CD14-positive monocyte (primary cell): ENCODE data around the gene RRBP1. TPM values are rescaled to one million over a fixed set of nuclear protein-coding genes. Genes with fewer than 3 reads are reported as not detected.

Experiments
- DNase-seq, 3 donors: peaks; one replicate each; pipeline ENCODE4 v3.0.0-alpha.2; 2011 to 2022
- H2AFZ ChIP-seq: 2 replicates; pipeline ENCODE4 v1.6.0; 2012; ENCODE audit warnings: mild to moderate bottlenecking, low read depth, low read length, inconsistent platforms; ENCODE audit not compliant: insufficient read depth, poor library complexity, severe bottlenecking
- H3K27ac ChIP-seq, 2 donors: 1 replicate in 1 of 2; 2 replicates in 1 of 2; pipeline ENCODE4 v1.5.1; 2012 to 2013; ENCODE audit warnings: low read length in 2 of 2, control low read depth in 1 of 2, inconsistent platforms in 1 of 2, low read depth in 1 of 2, mild to moderate bottlenecking in 1 of 2
- H3K27me3 ChIP-seq, 2 donors: one replicate each; pipeline versions ENCODE4 v1.6.0 to v1.6.1; 2011 to 2013; ENCODE audit warnings: low read length in 2 of 2; ENCODE audit not compliant: control insufficient read depth in 2 of 2, insufficient read depth in 2 of 2
- H3K36me3 ChIP-seq, 2 donors: replicated peaks in 1 of 2; 1 replicate in 1 of 2; 2 replicates in 1 of 2; pipeline versions ENCODE4 v1.5.1 to v1.6.1; 2012 to 2013; ENCODE audit warnings: low read length in 2 of 2, control low read depth in 1 of 2, inconsistent platforms in 1 of 2, mild to moderate bottlenecking in 1 of 2; ENCODE audit not compliant: insufficient read depth in 2 of 2, control insufficient read depth in 1 of 2
- H3K4me1 ChIP-seq, 2 donors: 1 replicate in 1 of 2; 2 replicates in 1 of 2; pipeline versions ENCODE4 v1.5.1 to v1.6.1; 2012 to 2013; ENCODE audit warnings: low read length in 2 of 2, control low read depth in 1 of 2, inconsistent platforms in 1 of 2, mild to moderate bottlenecking in 1 of 2, moderate library complexity in 1 of 2; ENCODE audit not compliant: insufficient read depth in 2 of 2, control insufficient read depth in 1 of 2
- H3K4me2 ChIP-seq: replicated peaks from 2 replicates; pipeline ENCODE3; 2012; ENCODE audit warnings: low read length, moderate library complexity, mild to moderate bottlenecking; ENCODE audit not compliant: poor library complexity, severe bottlenecking; ENCODE audit errors: extremely low read depth
- H3K4me3 ChIP-seq, 3 experiments: fragments of 200-600 bp in 1 of 3; sonication (generic) in 1 of 3; replicated peaks in 1 of 3; 1 replicate in 2 of 3; 2 replicates in 1 of 3; pipeline ENCODE4 v1.5.1; 2011 to 2013; ENCODE audit warnings: low read length in 3 of 3, mild to moderate bottlenecking in 3 of 3, control low read depth in 2 of 3, low read depth in 2 of 3, inconsistent platforms in 1 of 3, moderate library complexity in 1 of 3
- H3K79me2 ChIP-seq: 2 replicates; pipeline ENCODE4 v1.6.0; 2012; ENCODE audit warnings: mild to moderate bottlenecking, control low read depth, inconsistent platforms, low read length, moderate library complexity; ENCODE audit not compliant: insufficient read depth
- H3K9ac ChIP-seq: 2 replicates; pipeline ENCODE4 v1.6.0; 2017; ENCODE audit warnings: low read length, mild to moderate bottlenecking; ENCODE audit not compliant: insufficient read depth, poor library complexity, severe bottlenecking
- H3K9me3 ChIP-seq, 2 donors: replicated peaks in 1 of 2; 1 replicate in 1 of 2; 2 replicates in 1 of 2; pipeline versions ENCODE4 v1.5.1 to v1.6.1; 2012 to 2013; ENCODE audit warnings: low read length in 2 of 2, control low read depth in 1 of 2; ENCODE audit not compliant: control insufficient read depth in 1 of 2, insufficient read depth in 1 of 2
- H4K20me1 ChIP-seq: 2 replicates; pipeline ENCODE4 v1.6.0; 2012; ENCODE audit warnings: mild to moderate bottlenecking, low read length, control low read depth, moderate library complexity; ENCODE audit not compliant: insufficient read depth
- H3K27ac Mint-ChIP-seq, 7 donors: one replicate each; pipeline ENCODE4 v1.8.0; 2020; ENCODE audit warnings: mild to moderate bottlenecking in 7 of 7, mixed read lengths in 7 of 7, moderate library complexity in 6 of 7, inconsistent platforms in 2 of 7
- H3K27me3 Mint-ChIP-seq, 3 donors: one replicate each; pipeline ENCODE4 v1.8.0; 2021 to 2022; ENCODE audit warnings: low read depth in 3 of 3, mild to moderate bottlenecking in 3 of 3, mixed read lengths in 3 of 3, moderate library complexity in 3 of 3, inconsistent platforms in 1 of 3
- H3K36me3 Mint-ChIP-seq, 2 donors: one replicate each; pipeline ENCODE4 v1.8.0; 2020; ENCODE audit warnings: mixed read lengths in 2 of 2, inconsistent platforms in 1 of 2, mild to moderate bottlenecking in 1 of 2
- H3K4me1 Mint-ChIP-seq: one replicate; pipeline ENCODE4 v1.8.0; 2020; ENCODE audit warnings: mild to moderate bottlenecking, mixed read lengths
- H3K4me3 Mint-ChIP-seq, 2 donors: one replicate each; pipeline ENCODE4 v1.8.0; 2020; ENCODE audit warnings: mild to moderate bottlenecking in 2 of 2, mixed read lengths in 2 of 2, moderate library complexity in 1 of 2
- H3K9me3 Mint-ChIP-seq, 7 donors: one replicate each; pipeline ENCODE4 v1.8.0; 2020 to 2022; ENCODE audit warnings: mixed read lengths in 7 of 7, mild to moderate bottlenecking in 6 of 7, moderate library complexity in 6 of 7, inconsistent platforms in 2 of 7
- WGBS: methylation state at CpG from one replicate; pipeline ENCODE4 v1.1.5; 2013; ENCODE audit warnings: missing lambda C conversion rate; ENCODE audit not compliant: insufficient coverage; 5-methylcytosine and 5-hydroxymethylcytosine counted together
- intact Hi-C, 2 donors: fragments of 100-400 bp; cut with micrococcal nuclease; formaldehyde crosslinking; loops; one replicate each; pipeline versions ENCODE4 v1.15.0 to v1.15.1; 2023
- polyA plus RNA-seq, 3 donors: library from polyadenylated mRNA; depleted of rRNA in 1 of 3; unstranded in 2 of 3; stranded (reverse) in 1 of 3; fragments of 300-500 nt in 2 of 3; fragments of >200 nt in 1 of 3; fragmentation: Illumina TruSeq in 2 of 3; gene quantifications; 1 replicate in 2 of 3; 2 replicates in 1 of 3; pipeline ENCODE4 v1.2.3, GENCODE V29; 2012 to 2021
- TF ChIP-seq, protein P1 (sequence below): fragments of 200-600 bp; IDR thresholded peaks from one replicate; pipeline ENCODE4 v1.8.0; 2022; ENCODE audit warnings: antibody characterized with exemption, mild to moderate bottlenecking

The RRBP1 gene
- polyA plus RNA-seq, 3 donors: 4.7 to 22.2 (median 7.5) TPM

DNA sequence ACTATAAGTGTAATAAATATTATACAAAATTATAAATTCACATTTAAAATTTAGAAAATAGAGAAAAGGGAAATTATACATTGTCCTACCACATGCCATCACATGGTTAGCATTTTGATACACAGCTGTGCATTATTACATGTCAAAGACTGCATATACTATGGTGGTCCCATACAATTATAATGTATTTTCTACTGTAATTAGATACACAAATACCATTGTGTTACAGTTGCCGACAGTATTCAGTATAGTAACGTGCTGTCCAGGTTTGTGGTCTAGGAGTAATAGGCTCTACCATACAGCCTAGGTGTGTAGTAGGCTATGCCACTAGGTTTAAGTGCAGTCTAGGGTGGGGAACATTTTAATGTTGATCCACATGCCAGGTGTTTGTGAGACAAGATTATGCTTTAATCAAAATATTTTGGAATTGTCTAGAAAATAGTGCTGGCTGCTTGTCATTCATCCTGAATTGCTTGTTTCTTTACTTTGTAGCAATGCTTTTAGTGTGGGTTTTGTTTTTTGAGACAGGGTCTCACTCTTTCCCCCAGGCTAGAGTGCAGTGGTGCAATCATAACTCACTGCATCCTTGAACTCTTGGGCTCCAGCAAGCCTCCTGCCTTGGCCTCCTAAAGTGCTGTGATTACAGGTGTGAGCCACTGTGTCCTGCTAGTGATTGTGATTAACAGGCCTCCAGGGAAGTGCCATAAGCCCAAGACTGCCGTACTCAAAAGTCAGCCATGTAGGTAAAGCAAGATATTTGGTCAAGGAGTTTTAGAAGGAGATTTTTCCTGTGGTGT lies 73.1 kb downstream of the RRBP1 start:
- no peak overlapping the region for H3K4me3 Mint-ChIP-seq
- WGBS: 92% methylated on average over 1 of the region's 3 CpGs
- H3K36me3 ChIP-seq: peaks cover 2 to 13% of the 10 kb centered on the region in 2 donors
- intact Hi-C loops: no loop called here
- peaks cover 9% of the 10 kb centered on the region for H3K4me1 Mint-ChIP-seq
- H3K79me2 ChIP-seq: no peaks in the 10 kb centered on the region
- H3K27ac ChIP-seq: no peak overlapping the region
- peaks cover 20 to 25% of the 10 kb centered on the region in 2 donors for H3K36me3 Mint-ChIP-seq
- TF ChIP-seq, protein P1, sequence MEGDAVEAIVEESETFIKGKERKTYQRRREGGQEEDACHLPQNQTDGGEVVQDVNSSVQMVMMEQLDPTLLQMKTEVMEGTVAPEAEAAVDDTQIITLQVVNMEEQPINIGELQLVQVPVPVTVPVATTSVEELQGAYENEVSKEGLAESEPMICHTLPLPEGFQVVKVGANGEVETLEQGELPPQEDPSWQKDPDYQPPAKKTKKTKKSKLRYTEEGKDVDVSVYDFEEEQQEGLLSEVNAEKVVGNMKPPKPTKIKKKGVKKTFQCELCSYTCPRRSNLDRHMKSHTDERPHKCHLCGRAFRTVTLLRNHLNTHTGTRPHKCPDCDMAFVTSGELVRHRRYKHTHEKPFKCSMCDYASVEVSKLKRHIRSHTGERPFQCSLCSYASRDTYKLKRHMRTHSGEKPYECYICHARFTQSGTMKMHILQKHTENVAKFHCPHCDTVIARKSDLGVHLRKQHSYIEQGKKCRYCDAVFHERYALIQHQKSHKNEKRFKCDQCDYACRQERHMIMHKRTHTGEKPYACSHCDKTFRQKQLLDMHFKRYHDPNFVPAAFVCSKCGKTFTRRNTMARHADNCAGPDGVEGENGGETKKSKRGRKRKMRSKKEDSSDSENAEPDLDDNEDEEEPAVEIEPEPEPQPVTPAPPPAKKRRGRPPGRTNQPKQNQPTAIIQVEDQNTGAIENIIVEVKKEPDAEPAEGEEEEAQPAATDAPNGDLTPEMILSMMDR: no peak
- no peak for DNase-seq
- no peaks in the 10 kb centered on the region for H4K20me1 ChIP-seq
- no peak overlapping the region for H2AFZ ChIP-seq
- H3K4me3 ChIP-seq: no peak overlapping the region
- H3K27me3 Mint-ChIP-seq: no peaks in the 10 kb centered on the region
- H3K9ac ChIP-seq: no peak overlapping the region
- H3K4me2 ChIP-seq: no peak overlapping the region
- H3K27ac Mint-ChIP-seq: no peak overlapping the region
- no peaks in the 10 kb centered on the region for H3K4me1 ChIP-seq
- H3K27me3 ChIP-seq: no peaks in the 10 kb centered on the region
- no peaks in the 10 kb centered on the region for H3K9me3 Mint-ChIP-seq
- H3K9me3 ChIP-seq: no peaks in the 10 kb centered on the region

- peaks cover 9% of the 10 kb centered on the region for H3K4me1 Mint-ChIP-seq
- H3K79me2 ChIP-seq: no peaks in the 10 kb centered on the region
- no peak overlapping the region for H3K4me3 ChIP-seq
- H3K36me3 Mint-ChIP-seq: peaks cover 22 to 25% of the 10 kb centered on the region in 2 donors
- H3K9ac ChIP-seq: no peak overlapping the region
- H3K4me3 Mint-ChIP-seq: no peak overlapping the region
- H3K4me2 ChIP-seq: no peak overlapping the region
- H3K9me3 Mint-ChIP-seq: no peaks in the 10 kb centered on the region
- H4K20me1 ChIP-seq: no peaks in the 10 kb centered on the region
- no peaks in the 10 kb centered on the region for H3K27me3 Mint-ChIP-seq
- H3K27me3 ChIP-seq: no peaks in the 10 kb centered on the region
- H3K36me3 ChIP-seq: peaks cover 0 to 6% of the 10 kb centered on the region in 2 donors
- DNase-seq: no peak
- no peak overlapping the region for H3K27ac ChIP-seq
- H3K9me3 ChIP-seq: no peaks in the 10 kb centered on the region
- TF ChIP-seq, protein P1: no peak
- no peak overlapping the region for H2AFZ ChIP-seq
- H3K27ac Mint-ChIP-seq: no peak overlapping the region
- no peaks in the 10 kb centered on the region for H3K4me1 ChIP-seq
- WGBS: 100% methylated on average over 1 of the region's 2 CpGs
- intact Hi-C loops: no loop called here
These were observed 76.0 kb downstream of the RRBP1 start for GRCh38 chr20:17606001-17606400.
